ENCODE measurements around the gene TRAPPC12. TPM values are rescaled to one million over a fixed set of nuclear protein-coding genes. Genes with fewer than 3 reads are reported as not detected.

The TRAPPC12 gene
- total RNA-seq, 1 donor from 2014 or later = 121 TPM

GRCh38 chr2:3463186-3463835 lies 83.8 kb downstream of the TRAPPC12 start:
- Mint-ChIP-seq H3K9me3 (ENCODE audit: low read depth) (no peaks in the 10 kb centered on the region), H3K36me3 (ENCODE audit: insufficient read depth) (peaks cover 9% of the 10 kb centered on the region), H3K27ac (no peak overlapping the region), H3K4me3 (ENCODE audit: low read depth) (no peak overlapping the region), H3K4me1 (ENCODE audit: low read depth) (no peaks in the 10 kb centered on the region), H3K27me3 (no peaks in the 10 kb centered on the region)
- no peak for TF ChIP-seq CTCF (IDR thresholded peaks at IDR 0.05; ENCODE audit: unreplicated experiment)
- DNase-seq (ENCODE audit: low spot score, unreplicated experiment) = no peak

- no peaks in the 10 kb centered on the region for H3K4me1 Mint-ChIP-seq (ENCODE audit: low read depth)
- H3K27me3 Mint-ChIP-seq = no peaks in the 10 kb centered on the region
- no peak for DNase-seq (ENCODE audit: low spot score, unreplicated experiment)
- no peaks in the 10 kb centered on the region for H3K9me3 Mint-ChIP-seq (ENCODE audit: low read depth)
- H3K36me3 Mint-ChIP-seq (ENCODE audit: insufficient read depth) = peaks cover 10% of the 10 kb centered on the region
- no peak for TF ChIP-seq CTCF (IDR thresholded peaks at IDR 0.05; ENCODE audit: unreplicated experiment)
- no peak overlapping the region for H3K4me3 Mint-ChIP-seq (ENCODE audit: low read depth)
- no peak overlapping the region for H3K27ac Mint-ChIP-seq
These were observed 84.5 kb downstream of the TRAPPC12 start for GRCh38 chr2:3463944-3464343.

GRCh38 chr2:3464401-3465005 lies 85.0 kb downstream of the TRAPPC12 start:
- no peak for TF ChIP-seq CTCF (IDR thresholded peaks at IDR 0.05; ENCODE audit: unreplicated experiment)

GRCh38 chr2:3465328-3465727 lies 85.8 kb downstream of the TRAPPC12 start:
- Mint-ChIP-seq H3K4me1 (ENCODE audit: low read depth) (no peaks in the 10 kb centered on the region), H3K36me3 (ENCODE audit: insufficient read depth) (peaks cover 12% of the 10 kb centered on the region), H3K9me3 (ENCODE audit: low read depth) (no peaks in the 10 kb centered on the region), H3K27me3 (no peaks in the 10 kb centered on the region), H3K4me3 (ENCODE audit: low read depth) (no peak overlapping the region), H3K27ac (no peak overlapping the region)
- TF ChIP-seq CTCF (IDR thresholded peaks at IDR 0.05; ENCODE audit: unreplicated experiment) = no peak
- no peak for DNase-seq (ENCODE audit: low spot score, unreplicated experiment)

More at GRCh38 chr2:3464401-3465005, 85.0 kb downstream of the TRAPPC12 start:
- peaks cover 10% of the 10 kb centered on the region for H3K36me3 Mint-ChIP-seq (ENCODE audit: insufficient read depth)
- no peaks in the 10 kb centered on the region for H3K4me1 Mint-ChIP-seq (ENCODE audit: low read depth)
- H3K9me3 Mint-ChIP-seq (ENCODE audit: low read depth) = no peaks in the 10 kb centered on the region
- no peak overlapping the region for H3K27ac Mint-ChIP-seq
- H3K27me3 Mint-ChIP-seq = no peaks in the 10 kb centered on the region
- no peak overlapping the region for H3K4me3 Mint-ChIP-seq (ENCODE audit: low read depth)
- no peak for DNase-seq (ENCODE audit: low spot score, unreplicated experiment)

- Mint-ChIP-seq H3K4me1 (ENCODE audit: low read depth) (no peaks in the 10 kb centered on the region), H3K36me3 (ENCODE audit: insufficient read depth) (peaks cover 12% of the 10 kb centered on the region), H3K27ac (no peak overlapping the region), H3K27me3 (no peaks in the 10 kb centered on the region), H3K9me3 (ENCODE audit: low read depth) (no peaks in the 10 kb centered on the region), H3K4me3 (ENCODE audit: low read depth) (no peak overlapping the region)
- TF ChIP-seq CTCF (IDR thresholded peaks at IDR 0.05; ENCODE audit: unreplicated experiment) = no peak
- no peak for DNase-seq (ENCODE audit: low spot score, unreplicated experiment)
These were observed 86.5 kb downstream of the TRAPPC12 start for GRCh38 chr2:3465844-3466481.

Data from progenitor cell of endocrine pancreas (in vitro differentiated cells).